LHCN-M2 (cell line): ENCODE measurements around the gene ZFYVE16. TPM values are rescaled to one million over a fixed set of nuclear protein-coding genes. Genes with fewer than 3 reads are reported as not detected.
"Not testable (repeated sequence)": the region's sequence is repeated elsewhere in the genome, so short reads cannot be mapped to it uniquely, and the experiment has no call there.

Experiments
- DNase-seq: peaks from one replicate; pipeline ENCODE4 v3.0.0-alpha.2; 2012; ENCODE audit warnings: low read depth
- total RNA-seq: library from RNA; depleted of rRNA; stranded (reverse); fragments of >200 nt; gene quantifications from 2 replicates; pipeline ENCODE4 v1.2.3, GENCODE V29; 2014

The ZFYVE16 gene
- total RNA-seq, 1 experiment from 2014 or later, result 24.4 TPM

DNA sequence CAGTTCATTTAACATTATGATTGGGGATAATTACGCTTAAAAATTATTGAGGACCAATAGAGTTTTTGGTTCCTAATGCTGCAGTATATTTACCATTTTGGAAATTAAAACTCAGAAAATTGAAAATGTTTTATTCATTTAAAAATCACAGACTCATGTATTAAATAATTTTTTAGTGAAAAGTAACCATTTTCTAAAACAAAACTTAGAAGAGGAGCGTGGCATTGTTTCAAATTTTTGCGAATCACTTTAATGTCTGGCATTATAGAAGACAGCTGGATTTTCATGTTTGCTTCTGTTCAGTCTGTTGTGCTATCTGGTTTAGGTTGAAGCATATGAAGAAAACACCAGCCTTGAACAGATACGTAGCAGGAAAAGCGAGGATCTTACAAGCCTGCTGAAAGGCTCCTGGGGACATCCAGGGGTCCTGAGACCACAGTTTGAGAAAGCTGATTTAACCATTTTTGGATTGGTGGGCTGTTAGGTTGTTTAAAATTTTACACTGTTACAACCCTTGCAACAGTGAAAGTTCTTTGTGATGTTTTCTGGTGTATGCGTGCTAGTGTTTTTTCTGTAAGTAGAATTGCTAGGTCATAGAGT, 1.6 kb downstream of the ZFYVE16 start:
- DNase-seq, result peak; percentile 11

DNA sequence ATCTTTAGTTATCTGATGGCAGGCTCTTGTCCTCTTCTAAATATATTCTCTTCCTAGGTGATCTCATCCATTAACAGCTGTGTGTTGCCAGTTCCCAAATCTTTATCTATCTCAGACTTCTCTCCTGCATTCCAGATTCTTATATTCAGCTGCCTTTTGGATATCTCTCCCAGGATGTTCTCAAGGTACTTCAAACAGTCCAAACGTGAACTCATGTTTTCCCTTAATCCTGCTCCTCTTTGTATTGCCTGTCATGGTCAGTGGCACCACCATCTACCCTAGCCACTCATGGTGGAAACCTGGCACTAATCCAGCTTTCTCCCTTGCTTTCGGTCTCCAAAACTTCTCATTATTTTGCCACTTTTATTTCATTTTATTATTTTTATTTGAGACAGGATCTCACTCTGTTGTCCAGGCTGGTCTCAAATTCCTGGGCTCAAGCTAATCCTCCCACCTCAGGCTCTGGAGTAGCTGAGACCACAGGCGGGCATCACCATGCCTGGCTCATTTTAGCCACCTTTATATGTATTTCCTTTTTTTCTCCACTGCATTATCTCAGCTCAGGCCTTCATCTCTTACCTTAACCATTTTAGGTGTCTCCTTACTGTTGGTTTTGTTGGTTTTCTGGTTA, 3.8 kb downstream of the ZFYVE16 start:
- peak; percentile 34 for DNase-seq

DNA sequence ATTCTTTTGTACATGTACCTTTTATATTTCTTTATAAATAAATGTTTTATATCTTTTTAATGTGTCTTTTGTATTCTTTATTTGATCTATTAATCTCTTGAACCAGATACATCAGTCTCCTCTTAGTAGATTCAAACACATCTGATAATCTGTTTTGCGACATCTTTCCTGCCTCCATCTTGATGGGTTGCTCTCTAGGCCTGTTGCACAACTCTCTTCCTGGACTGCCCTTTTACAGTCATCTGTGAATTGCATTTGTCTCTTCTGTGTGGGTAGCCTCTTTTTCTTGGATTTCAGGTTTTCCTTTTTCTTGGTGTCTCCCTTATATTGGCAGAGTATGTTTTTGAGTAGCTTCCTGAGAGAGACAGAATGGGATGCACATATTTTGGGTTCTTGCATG, 6.2 kb downstream of the ZFYVE16 start:
- DNase-seq, result peak; percentile 15

DNA sequence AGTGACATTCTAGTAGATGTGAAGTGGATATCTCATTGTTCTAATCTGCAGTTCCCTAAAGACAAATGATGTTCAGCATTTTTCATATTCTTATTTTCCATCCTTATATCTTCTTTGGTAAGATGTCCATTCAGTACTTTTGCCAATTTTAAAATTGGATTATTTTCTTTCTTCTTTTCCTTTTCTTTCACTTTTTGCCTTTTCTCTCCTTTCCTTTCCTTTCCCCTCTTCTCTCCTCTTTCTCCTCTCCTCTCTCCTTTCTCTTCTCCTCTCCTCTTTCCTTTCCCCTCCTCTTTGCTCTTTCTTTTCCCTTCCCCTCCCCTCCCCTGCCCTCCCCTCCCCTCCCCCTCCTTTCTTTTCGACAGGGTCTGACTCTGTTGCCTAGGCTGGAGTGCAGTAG, 10.1 kb downstream of the ZFYVE16 start:
- DNase-seq, result no peak

DNA sequence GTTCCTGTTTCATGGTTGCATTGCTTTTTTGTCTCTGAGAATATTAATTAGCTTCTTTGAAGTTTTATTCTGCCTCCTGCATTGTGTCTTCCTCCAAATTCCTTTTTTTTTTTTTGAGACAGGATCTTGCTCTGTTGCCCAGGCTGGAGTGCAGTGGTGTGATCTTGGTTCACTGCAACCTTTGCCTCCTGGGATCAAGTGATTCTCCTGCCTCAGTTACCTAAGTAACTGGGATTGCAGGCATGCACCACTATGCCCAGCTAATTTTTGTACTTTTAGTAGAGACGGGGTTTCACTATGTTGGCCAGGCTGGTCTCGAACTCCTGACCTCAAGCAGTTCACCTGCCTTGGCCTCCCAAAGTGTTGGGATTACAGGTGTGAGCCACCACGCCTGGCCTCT, 16.5 kb downstream of the ZFYVE16 start:
- not testable (repeated sequence) for DNase-seq

DNA sequence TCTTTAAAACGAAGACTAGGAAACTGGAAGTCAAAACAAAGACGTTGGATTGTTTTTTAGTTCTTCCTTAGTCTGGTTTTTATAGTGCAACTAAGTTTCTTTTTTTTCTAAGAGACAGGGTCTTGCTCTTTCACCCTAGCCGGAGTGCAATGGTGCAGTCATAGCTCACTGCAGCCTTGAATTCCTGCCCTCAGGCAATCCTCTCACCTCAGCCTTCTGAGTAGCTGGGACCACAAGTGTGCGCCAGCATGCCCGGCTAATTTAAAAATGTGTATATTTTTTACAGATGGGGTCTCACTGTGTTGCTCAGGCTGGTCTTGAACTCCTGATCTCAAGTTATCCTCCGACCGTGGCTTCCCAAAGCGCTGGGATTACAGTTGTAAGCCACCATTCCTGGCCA, 27.6 kb downstream of the ZFYVE16 start:
- no peak for DNase-seq

DNA sequence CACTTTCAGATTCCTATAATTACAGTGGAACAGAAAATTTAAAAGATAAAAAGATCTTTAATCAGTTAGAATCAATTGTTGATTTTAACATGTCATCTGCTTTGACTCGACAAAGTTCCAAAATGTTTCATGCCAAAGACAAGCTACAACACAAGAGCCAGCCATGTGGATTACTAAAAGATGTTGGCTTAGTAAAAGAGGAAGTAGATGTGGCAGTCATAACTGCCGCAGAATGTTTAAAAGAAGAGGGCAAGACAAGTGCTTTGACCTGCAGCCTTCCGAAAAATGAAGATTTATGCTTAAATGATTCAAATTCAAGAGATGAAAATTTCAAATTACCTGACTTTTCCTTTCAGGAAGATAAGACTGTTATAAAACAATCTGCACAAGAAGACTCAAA, 29.5 kb downstream of the ZFYVE16 start:
- no peak for DNase-seq

DNA sequence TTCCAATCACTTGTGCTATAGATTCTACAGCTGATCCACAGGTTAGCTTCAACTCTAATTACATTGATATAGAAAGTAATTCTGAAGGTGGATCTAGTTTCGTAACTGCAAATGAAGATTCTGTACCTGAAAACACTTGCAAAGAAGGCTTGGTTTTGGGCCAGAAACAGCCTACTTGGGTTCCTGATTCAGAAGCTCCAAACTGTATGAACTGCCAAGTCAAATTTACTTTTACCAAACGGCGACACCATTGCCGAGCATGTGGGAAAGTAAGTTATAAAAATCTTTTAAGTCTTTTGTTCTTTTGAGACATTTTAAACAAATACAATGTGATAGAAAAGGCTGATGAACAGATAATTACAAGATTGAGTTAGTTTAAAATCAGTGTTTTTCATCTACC, 30.9 kb downstream of the ZFYVE16 start:
- DNase-seq, result no peak

DNA sequence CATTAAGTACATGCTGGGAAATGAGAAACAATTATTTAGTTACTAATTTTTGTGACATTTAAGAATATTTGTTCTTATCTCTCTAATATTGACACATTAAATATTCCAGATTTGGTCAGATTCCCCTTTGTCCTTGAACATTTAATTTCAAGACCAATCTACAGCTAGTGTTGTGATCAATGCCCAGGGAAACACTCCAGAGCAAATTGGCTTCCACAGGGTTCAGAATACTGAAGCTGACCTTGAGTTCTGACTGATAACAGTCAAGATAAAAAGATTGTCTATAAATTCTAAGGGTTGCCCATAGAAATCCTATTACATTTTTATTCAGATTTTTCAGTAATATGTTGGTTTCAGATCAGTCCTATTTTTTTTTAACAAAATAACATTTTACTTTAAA, 31.3 kb downstream of the ZFYVE16 start:
- no peak for DNase-seq

DNA sequence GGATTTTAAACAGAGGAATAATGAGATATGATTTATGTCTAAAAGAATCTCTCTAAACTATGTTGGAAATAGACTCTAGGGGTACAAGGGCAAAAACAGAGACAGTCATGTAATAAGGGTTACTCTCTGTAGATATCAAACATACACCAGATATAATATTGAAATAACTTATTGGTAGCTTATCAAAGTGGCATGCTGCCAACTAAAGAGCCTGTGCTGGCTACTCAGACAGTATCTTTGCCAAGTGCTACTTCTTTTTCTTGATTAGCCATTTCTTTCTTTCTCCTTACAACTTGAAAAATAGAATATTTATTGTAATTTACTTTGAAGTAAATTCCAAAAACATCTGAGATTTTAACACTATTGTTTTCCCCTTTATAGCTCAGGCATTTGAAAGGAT, 34.9 kb downstream of the ZFYVE16 start:
- DNase-seq, result no peak

DNA sequence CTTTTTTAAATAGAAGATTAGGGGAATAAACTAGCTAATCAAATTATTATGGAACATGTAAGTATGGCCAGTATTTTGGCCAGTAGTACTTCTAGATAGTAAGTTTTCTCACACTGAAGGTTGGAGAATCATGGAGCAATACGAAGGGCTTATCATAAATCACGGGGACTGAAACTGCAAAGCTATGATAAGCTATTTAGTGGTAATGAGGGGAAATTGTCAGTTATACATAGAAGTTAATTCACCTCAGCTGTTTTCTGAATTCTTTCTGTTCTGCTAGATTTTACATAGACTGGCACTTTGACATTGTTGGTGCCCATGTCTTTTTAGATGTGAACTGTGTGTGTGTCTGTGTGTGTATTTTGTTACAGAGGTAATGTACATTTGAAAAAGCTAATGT, 45.5 kb downstream of the ZFYVE16 start:
- DNase-seq, result no peak

DNA sequence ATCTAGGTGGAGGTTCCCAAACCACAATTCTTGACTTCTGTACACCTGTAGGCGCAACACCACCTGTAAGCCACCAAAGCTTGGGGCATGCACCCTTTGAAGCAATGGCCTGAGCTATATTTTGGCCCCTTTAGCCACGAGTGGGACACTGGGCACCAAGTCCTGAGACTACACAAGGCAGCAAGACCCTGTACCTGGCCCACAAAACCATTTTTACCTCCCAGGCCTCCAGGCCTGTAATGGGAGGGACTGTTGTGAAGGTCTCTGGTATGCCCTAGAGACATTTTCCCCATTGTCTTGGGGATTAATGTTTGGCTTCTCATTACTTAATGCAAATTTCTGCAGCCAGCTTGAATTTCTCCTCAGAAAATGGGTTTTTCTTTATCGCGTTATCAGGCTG, 55.4 kb downstream of the ZFYVE16 start:
- no peak for DNase-seq

DNA sequence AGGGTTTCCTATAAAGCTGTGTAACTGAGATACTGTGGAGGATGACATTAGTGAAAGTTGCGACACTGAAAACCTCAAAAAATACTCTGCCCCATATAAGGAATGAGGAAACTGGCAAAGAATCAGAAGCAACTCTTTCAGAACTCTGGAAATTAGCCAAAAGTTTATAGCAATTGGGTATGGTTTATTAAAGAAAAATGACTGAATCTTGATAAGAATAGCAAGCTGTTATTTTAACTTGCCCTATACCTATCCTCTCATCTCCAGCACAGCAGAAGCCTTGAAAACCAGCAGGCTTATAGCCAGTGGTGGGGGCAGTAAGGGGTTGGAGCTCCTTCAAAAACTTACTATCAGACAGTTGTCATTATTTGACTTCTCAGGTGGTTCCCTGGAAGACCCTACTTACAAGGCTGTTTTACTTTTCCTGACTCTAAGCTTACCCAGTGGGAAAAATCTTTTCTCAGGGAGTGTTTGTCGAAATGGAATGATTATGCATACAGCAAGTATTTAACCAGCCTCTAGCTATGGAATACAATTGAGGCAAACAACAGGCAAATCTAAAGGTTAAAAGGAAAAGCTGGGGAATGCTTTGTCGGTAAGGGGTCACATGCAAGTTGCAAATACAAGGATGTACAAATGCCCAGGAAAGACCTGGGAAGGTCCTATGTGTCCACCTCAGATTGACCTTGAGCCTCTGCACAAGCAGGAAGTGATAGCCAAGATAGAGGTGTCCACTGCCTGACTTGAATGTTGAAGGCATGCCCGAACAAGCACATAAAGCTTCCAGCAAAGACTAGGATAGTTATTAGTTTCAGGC, 59.0 kb downstream of the ZFYVE16 start:
- peak; percentile 28 for DNase-seq

DNA sequence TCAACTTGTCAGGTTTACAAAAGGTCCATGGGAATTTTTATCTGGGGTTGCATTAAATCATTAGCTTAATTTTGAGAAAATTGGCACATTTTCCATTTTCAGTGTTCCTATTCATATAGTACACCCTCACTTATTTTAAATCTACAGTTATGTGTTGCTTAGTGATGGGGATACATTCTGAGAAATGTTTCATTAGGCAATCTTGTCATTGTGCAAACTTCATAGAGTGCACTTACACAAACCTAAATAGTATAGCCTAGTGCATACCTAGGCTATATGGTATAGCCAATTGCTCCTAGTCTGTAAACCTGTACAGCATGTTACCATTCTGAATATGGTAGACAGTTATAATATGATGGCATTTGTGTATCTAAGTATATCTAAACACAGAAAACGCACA, 60.3 kb downstream of the ZFYVE16 start:
- DNase-seq, result no peak

DNA sequence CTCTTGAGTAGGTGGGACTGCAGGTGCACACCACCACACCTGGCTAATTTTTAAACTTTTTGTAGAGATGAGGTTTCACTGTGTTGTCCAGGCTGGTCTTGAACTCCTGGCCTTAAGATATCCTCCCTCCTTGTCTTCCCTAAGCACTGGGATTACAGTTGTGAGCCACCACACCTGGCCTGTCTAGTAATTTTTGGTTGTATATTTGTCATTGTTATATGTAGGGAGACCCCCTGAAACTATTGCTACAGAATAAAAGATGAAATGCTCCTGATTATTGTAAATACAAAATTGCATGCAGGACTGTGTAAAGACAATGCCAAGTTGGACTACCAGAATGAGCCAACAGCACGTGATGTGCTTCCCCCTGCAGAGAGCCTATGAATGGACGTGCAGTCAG, 62.8 kb downstream of the ZFYVE16 start:
- not testable (repeated sequence) for DNase-seq

DNA sequence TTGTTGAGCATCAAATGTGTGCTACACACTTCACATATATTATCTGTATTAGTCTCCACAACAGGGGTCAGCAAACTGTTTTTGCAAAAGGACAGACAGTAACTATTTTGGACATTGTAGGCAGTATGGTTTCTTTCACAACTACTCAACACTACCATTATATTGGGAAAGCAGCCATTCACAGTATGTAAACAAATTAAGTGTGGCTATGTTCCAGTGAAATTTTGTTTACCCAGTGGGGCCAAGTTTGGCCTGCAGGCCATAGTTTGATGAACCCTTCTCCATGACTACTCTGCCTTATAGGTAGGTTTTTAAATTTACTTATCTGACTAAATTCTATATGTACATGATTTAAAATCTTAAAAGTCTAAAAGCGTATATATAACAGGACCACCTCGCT, 67.1 kb downstream of the ZFYVE16 start:
- no peak for DNase-seq

DNA sequence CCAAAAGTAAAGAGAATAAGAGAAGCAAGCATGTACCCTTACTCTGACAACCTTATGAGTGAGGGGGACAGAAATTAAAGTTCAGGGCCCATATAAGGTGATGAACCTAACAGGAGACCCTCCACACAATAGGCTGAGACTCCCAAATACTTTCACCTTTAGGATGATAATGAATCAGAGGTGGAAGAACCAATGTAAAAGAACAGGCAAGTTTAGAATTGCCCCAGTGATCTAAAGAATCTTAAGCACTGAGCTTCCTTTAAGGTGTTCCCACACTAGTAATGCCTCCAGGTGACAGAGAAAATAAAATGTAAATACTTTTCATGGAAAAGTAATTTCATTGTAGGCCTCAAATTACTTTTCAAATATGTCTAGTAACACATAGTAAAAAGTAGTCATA, 71.8 kb downstream of the ZFYVE16 start:
- no peak for DNase-seq

DNA sequence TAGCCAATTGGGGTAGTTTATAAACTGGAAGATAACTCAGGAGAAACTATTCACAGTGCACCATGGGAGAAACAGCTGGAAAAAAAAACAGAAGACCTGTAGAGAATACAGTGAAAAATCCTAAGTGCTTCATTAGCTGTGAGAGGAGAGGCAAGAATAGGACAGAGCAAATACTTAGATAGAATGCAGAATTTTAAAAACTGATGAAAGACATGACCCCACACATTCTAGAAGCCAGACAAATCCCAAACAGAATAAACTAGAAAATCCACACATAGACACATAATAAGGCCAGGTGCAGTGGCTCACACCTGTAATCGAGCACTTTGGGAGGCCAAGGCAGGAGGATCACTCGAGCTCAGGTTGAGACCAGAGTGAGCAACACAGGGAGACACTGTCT, 72.5 kb downstream of the ZFYVE16 start:
- DNase-seq, result no peak

DNA sequence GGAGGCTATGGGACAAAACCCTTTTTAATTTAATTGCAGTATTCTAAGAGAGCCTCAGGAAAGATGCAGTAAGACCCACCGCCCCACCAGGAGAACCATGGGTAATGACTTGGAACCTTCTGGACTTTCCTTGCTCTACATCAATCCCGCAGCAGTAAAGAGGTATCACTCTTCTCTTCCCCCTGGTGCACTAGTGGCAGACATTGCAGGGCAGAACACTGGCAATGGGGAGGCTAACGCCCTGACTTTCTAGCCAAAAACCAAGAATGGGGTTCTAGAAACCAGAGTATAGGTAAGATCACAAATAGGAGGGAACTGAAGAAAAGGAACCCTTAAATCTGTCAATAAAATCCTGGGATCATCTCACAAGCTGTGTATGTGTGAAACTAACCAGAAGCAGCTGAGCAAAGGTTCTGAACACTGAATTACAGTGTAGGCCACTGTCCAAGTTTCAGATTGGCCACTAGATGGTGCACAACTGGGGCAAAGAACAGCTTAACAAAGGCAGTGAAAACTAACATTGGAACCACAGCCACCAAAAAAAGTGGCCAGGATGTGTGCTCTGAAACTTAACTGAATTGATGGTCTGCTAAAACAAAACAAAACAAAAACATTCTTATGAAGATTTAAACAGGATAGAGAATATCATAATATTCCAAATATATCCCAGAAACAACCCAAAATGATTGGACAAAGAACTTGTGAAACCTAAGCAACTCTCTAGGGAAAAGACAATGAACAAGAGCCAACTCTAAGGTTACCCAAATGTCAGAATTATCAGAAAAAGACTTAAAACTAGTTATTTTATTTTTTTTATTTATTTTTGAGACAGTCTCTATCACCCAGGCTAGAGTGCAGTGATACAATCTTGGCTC, 73.4 kb downstream of the ZFYVE16 start:
- peak; percentile 58 for DNase-seq

DNA sequence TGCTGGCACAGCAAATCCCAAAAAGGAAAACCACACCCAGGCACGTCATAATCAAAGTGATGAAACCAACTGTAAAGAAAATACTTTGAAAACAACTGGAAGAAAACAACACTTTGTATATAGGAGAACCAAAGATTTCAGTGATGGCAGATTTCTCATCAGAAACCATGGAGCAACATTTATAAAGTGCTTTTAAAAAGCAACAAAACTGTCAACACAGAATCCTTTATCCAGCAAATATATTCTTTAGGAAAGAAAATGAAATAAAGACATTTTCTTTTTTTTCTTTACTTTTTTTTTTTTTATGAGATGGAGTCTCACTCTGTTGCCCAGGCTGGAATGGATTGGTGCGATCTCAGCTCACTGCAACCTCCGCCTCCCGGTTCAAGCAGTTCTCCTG, 74.7 kb downstream of the ZFYVE16 start:
- no peak for DNase-seq

DNA sequence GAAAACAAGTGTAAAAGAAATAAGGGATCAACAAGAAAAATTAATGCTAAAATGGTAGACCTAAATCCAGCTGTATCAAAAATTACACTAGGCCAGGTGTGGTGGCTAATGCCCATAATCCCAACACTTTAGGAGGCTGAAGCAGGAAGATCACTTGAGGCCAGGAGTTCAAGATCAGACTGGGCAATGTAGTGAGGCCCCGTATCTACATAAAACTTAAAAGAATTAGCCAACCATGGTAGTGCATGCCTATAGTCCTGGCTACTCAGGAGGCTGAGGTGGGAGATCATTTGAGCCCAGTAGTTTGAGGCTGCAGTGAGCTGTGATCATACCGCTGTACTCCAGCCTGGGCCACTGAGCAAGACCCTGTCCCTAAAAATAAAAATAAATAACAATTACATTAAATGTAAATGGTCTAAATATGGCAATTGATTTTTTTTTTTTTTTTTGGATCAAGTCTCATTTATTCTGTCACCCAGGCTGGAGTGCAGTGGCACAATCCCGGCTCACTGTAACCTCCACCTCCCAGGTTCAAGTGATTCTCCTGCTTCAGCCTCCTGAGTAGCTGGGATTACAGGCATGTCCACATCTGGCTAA, 75.9 kb downstream of the ZFYVE16 start:
- DNase-seq, result no peak

DNA sequence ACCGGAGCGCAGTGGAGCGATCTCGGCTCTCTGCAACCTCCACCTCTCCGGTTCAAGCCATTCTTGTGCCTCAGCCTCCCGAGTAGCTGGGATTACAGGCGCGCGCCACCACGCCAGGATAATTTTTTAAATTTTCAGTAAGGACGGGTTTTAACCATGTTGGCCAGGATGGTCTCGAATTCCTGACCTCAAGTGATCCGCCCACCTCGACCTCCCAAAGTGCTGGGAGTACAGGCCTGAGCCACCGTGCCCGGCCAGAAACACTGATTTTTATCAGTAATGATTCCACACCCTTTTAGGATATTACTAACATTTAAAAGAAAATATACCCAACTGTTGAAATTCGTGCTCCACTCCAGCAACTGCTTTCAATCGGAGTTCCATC, 79.6 kb downstream of the ZFYVE16 start:
- DNase-seq, result no peak
